WTC11 (cell line): ENCODE results near the gene SERPINB6.

Experiments
- ESRRA ChIP-seq: sonication (generic); formaldehyde crosslinking; IDR thresholded peaks from 2 replicates; pipeline ENCODE4 v1.8.1; 2022; ENCODE audit warnings: mild to moderate bottlenecking, missing genetic modification reagents, borderline replicate concordance
- FOXJ3 ChIP-seq: sonication (generic); formaldehyde crosslinking; IDR thresholded peaks from 2 replicates; pipeline ENCODE4 v1.9.0; 2021; ENCODE audit warnings: missing genetic modification reagents, mild to moderate bottlenecking, borderline replicate concordance
- NR2C2 ChIP-seq: sonication (generic); formaldehyde crosslinking; IDR thresholded peaks from 2 replicates; pipeline ENCODE4 v1.8.0; 2022; ENCODE audit warnings: mild to moderate bottlenecking, missing genetic modification reagents
- STAT6 ChIP-seq: sonication (generic); formaldehyde crosslinking; conservative IDR thresholded peaks from 2 replicates; pipeline ENCODE4 v1.8.1; 2023; ENCODE audit warnings: mild to moderate bottlenecking, low read depth, missing genetic modification reagents, moderate library complexity
- ZNF121 ChIP-seq: sonication (generic); formaldehyde crosslinking; IDR thresholded peaks from 2 replicates; pipeline ENCODE4 v1.8.0; 2023; ENCODE audit warnings: missing genetic modification reagents
- TF ChIP-seq, protein P1 (sequence below): fragments of 200-600 bp; IDR thresholded peaks from 2 replicates; pipeline ENCODE4 v1.8.0; 2022; ENCODE audit warnings: antibody characterized with exemption

DNA sequence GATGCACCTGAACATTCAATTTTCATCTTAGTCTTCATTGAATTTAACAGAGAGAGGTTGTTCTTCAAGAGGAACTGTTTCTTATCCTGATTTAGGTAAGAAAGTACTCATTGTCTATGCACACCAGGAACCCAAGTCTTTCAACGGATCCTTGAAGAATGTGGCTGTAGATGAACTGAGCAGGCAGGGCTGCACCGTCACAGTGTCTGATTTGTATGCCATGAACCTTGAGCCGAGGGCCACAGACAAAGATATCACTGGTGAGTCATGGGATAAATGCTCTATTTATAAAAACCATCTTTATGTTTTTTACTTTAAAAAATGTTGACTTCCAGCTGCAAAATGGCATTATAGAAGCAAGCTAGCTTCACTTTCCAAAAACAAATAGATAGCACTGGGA, 38.6 kb upstream of the SERPINB6 start:
- TF ChIP-seq, protein P1, sequence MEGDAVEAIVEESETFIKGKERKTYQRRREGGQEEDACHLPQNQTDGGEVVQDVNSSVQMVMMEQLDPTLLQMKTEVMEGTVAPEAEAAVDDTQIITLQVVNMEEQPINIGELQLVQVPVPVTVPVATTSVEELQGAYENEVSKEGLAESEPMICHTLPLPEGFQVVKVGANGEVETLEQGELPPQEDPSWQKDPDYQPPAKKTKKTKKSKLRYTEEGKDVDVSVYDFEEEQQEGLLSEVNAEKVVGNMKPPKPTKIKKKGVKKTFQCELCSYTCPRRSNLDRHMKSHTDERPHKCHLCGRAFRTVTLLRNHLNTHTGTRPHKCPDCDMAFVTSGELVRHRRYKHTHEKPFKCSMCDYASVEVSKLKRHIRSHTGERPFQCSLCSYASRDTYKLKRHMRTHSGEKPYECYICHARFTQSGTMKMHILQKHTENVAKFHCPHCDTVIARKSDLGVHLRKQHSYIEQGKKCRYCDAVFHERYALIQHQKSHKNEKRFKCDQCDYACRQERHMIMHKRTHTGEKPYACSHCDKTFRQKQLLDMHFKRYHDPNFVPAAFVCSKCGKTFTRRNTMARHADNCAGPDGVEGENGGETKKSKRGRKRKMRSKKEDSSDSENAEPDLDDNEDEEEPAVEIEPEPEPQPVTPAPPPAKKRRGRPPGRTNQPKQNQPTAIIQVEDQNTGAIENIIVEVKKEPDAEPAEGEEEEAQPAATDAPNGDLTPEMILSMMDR: no peak
- no peak for TF ChIP-seq NR2C2
- no peak for TF ChIP-seq STAT6 (CRISPR knock-in tag)
- no peak for TF ChIP-seq ZNF121 (CRISPR knock-in tag)
- no peak for TF ChIP-seq FOXJ3
- TF ChIP-seq ESRRA (CRISPR knock-in tag): no peak
